GM10266 (cell line): ENCODE data around the gene AGTR1.

Experiments
- DNase-seq: peaks from one replicate; pipeline ENCODE4 v3.0.0; 2012; ENCODE audit errors: extremely low spot score
- CTCF ChIP-seq: IDR thresholded peaks from 2 replicates; pipeline ENCODE4 v1.5.1; 2012; ENCODE audit warnings: mild to moderate bottlenecking, low read depth; ENCODE audit not compliant: control insufficient read depth, insufficient read depth; ENCODE audit errors: missing control alignments

Gene AGTR1

GRCh38 chr3:148718982-148719862 lies 21.5 kb downstream of the AGTR1 start:
- DNase-seq = no peak
- TF ChIP-seq CTCF = peak; percentile 5

GRCh38 chr3:148720873-148721272 lies 23.2 kb downstream of the AGTR1 start:
- no peak for TF ChIP-seq CTCF
- no peak for DNase-seq

- no peak for DNase-seq
- TF ChIP-seq CTCF = no peak
These were observed 25.9 kb downstream of the AGTR1 start for GRCh38 chr3:148723631-148724030.

- TF ChIP-seq CTCF = peak; percentile 37
- DNase-seq = no peak
These were observed 29.5 kb downstream of the AGTR1 start for GRCh38 chr3:148727231-148727630.

GRCh38 chr3:148728753-148729152 lies 31.1 kb downstream of the AGTR1 start:
- TF ChIP-seq CTCF = no peak

GRCh38 chr3:148729476-148730055 lies 31.9 kb downstream of the AGTR1 start:
- TF ChIP-seq CTCF = no peak
- DNase-seq = no peak

More at GRCh38 chr3:148728753-148729152, 31.1 kb downstream of the AGTR1 start:
- DNase-seq = no peak

- DNase-seq = no peak
- no peak for TF ChIP-seq CTCF
These were observed 33.0 kb downstream of the AGTR1 start for GRCh38 chr3:148730676-148731075.
